Left lung (tissue), 10 donors: ENCODE results near the gene KRT76. TPM values are rescaled to one million over a fixed set of nuclear protein-coding genes. Genes with fewer than 3 reads are reported as not detected.

Experiments used
- ATAC-seq: fragments of 200-7000 bp; cut with Tn5 transposase; one replicate; pipeline ENCODE4 v1.9.1; 2020; ENCODE audit warnings: moderate library complexity
- DNase-seq, 4 donors: peaks; one replicate each; pipeline ENCODE4 v3.0.0-alpha.2; 2013 to 2020
- H3K27ac ChIP-seq, 2 donors: fragments of 200-600 bp; sonication (generic) in 1 of 2; one replicate each; pipeline versions ENCODE4 v1.5.0 to v1.8.0; 2020 to 2021
- H3K27me3 ChIP-seq, 2 donors: fragments of 200-600 bp; sonication (generic) in 1 of 2; one replicate each; pipeline versions ENCODE4 v1.5.0 to v1.8.0; 2020 to 2021
- H3K36me3 ChIP-seq, 2 donors: fragments of 200-600 bp; sonication (generic) in 1 of 2; one replicate each; pipeline versions ENCODE4 v1.5.0 to v1.8.0; 2020 to 2021
- H3K4me1 ChIP-seq, 2 donors: fragments of 200-600 bp; one replicate each; pipeline ENCODE4 v1.8.0; 2021
- H3K4me3 ChIP-seq, 2 donors: fragments of 200-600 bp; sonication (generic) in 1 of 2; one replicate each; pipeline versions ENCODE4 v1.5.0 to v1.8.0; 2020 to 2021; ENCODE audit warnings: mild to moderate bottlenecking in 1 of 2
- H3K9me3 ChIP-seq, 2 donors: fragments of 200-600 bp; sonication (generic) in 1 of 2; one replicate each; pipeline versions ENCODE4 v1.5.0 to v1.8.0; 2020 to 2021
- CTCF ChIP-seq, 2 donors: fragments of 200-600 bp; sonication (generic) in 1 of 2; IDR thresholded peaks; one replicate each; pipeline versions ENCODE4 v1.5.0 to v1.8.0; 2021; ENCODE audit warnings: antibody characterized with exemption in 2 of 2
- intact Hi-C, 2 donors: fragments of 100-400 bp; cut with DNase I; formaldehyde crosslinking; loops; one replicate each; pipeline versions ENCODE4 v1.11.2 to v1.14.2; 2022
- polyA plus RNA-seq, 6 donors: library from polyadenylated mRNA; unstranded; fragments of 120-200 nt; gene quantifications; one replicate each; pipeline ENCODE4 v1.2.1, GENCODE V29; 2013; ENCODE audit not compliant: insufficient read length in 6 of 6
- total RNA-seq, 2 donors: library from RNA; stranded (reverse); fragmentation: NEBNext Ultra II Directional; extraction: Animal tissue kit (Norgen Biotek cat#: 25700); gene quantifications; one replicate each; pipeline ENCODE4 v1.2.1, GENCODE V29; 2021
- donor health status: DM: no; HTN: yes; CAD: no.
- donor health status: DM: no; HTN: no; CAD: no.

Gene KRT76
- total and polyA plus RNA-seq, 8 donors: not detected

- no peak overlapping the region for H3K27ac ChIP-seq
- intact Hi-C loops: no loop called here
Measured at GRCh38 chr12:52806169-52806811, 29.1 kb upstream of the KRT76 start.

GRCh38 chr12:52805739-52806138 lies 28.6 kb upstream of the KRT76 start:
- H3K27ac ChIP-seq: no peak overlapping the region

More at GRCh38 chr12:52806169-52806811, 29.1 kb upstream of the KRT76 start:
- ATAC-seq: no peak
- Histone ChIP-seq H3K4me1 (peaks cover 0 to 2% of the 10 kb centered on the region in 2 donors), H3K4me3 (no peak overlapping the region), H3K36me3 (no peaks in the 10 kb centered on the region), H3K27me3 (peaks cover 0 to 61% of the 10 kb centered on the region in 2 donors), H3K9me3 (no peaks in the 10 kb centered on the region)
- no peak for DNase-seq
- no peak for TF ChIP-seq CTCF (IDR thresholded peaks at IDR 0.05)

GRCh38 chr12:52805000-52805399 lies 27.9 kb upstream of the KRT76 start:
- intact Hi-C loops: no loop called here
- Histone ChIP-seq H3K36me3 (no peaks in the 10 kb centered on the region), H3K27me3 (peaks cover 0 to 48% of the 10 kb centered on the region in 2 donors), H3K4me1 (peaks cover 5 to 6% of the 10 kb centered on the region in 2 donors), H3K9me3 (no peaks in the 10 kb centered on the region), H3K27ac (no peak overlapping the region), H3K4me3 (no peak overlapping the region)
- ATAC-seq (no peak), DNase-seq (no peak)
- no peak for TF ChIP-seq CTCF (IDR thresholded peaks at IDR 0.05)

More at GRCh38 chr12:52805739-52806138, 28.6 kb upstream of the KRT76 start:
- H3K4me1 ChIP-seq: peaks cover 0 to 5% of the 10 kb centered on the region in 2 donors
- H3K27me3 ChIP-seq: peaks cover 0 to 56% of the 10 kb centered on the region in 2 donors
- DNase-seq (no peak), ATAC-seq (no peak)
- no peaks in the 10 kb centered on the region for H3K36me3 ChIP-seq
- no peak overlapping the region for H3K4me3 ChIP-seq
- intact Hi-C loops: no loop called here
- H3K9me3 ChIP-seq: no peaks in the 10 kb centered on the region
- TF ChIP-seq CTCF (IDR thresholded peaks at IDR 0.05): no peak

- Histone ChIP-seq H3K27me3 (peaks cover 0 to 25% of the 10 kb centered on the region in 2 donors), H3K9me3 (no peaks in the 10 kb centered on the region), H3K4me3 (no peak overlapping the region), H3K36me3 (no peaks in the 10 kb centered on the region), H3K27ac (no peak overlapping the region), H3K4me1 (peaks cover 5 to 9% of the 10 kb centered on the region in 2 donors)
- intact Hi-C loops: no loop called here
- no peak for DNase-seq
- ATAC-seq: no peak
- TF ChIP-seq CTCF (IDR thresholded peaks at IDR 0.05): no peak
Measured at GRCh38 chr12:52802442-52802841, 25.3 kb upstream of the KRT76 start.

- H3K36me3 ChIP-seq: no peaks in the 10 kb centered on the region
- ATAC-seq: no peak
- no peak for TF ChIP-seq CTCF (IDR thresholded peaks at IDR 0.05)
Measured at GRCh38 chr12:52801773-52802172, 24.6 kb upstream of the KRT76 start.

More at GRCh38 chr12:52801773-52802172, 24.6 kb upstream of the KRT76 start:
- DNase-seq: no peak
- H3K4me3 ChIP-seq: no peak overlapping the region
- H3K9me3 ChIP-seq: no peaks in the 10 kb centered on the region
- H3K27me3 ChIP-seq: peaks cover 0 to 21% of the 10 kb centered on the region in 2 donors
- H3K27ac ChIP-seq: no peak overlapping the region
- peaks cover 5 to 9% of the 10 kb centered on the region in 2 donors for H3K4me1 ChIP-seq
- intact Hi-C loops: no loop called here
